AG09319 (cell line): ENCODE data around the gene MARCHF3.

Experiments
- DNase-seq: peaks from one replicate; pipeline ENCODE4 v3.0.0-alpha.2; 2010; ENCODE audit warnings: low read depth; ENCODE audit errors: extremely low read depth
- TF ChIP-seq, protein P1 (sequence below): IDR thresholded peaks from 2 replicates; pipeline ENCODE4 v1.5.1; 2011; ENCODE audit warnings: low read depth, mild to moderate bottlenecking, inconsistent platforms, low read length, moderate library complexity

Gene MARCHF3

DNA sequence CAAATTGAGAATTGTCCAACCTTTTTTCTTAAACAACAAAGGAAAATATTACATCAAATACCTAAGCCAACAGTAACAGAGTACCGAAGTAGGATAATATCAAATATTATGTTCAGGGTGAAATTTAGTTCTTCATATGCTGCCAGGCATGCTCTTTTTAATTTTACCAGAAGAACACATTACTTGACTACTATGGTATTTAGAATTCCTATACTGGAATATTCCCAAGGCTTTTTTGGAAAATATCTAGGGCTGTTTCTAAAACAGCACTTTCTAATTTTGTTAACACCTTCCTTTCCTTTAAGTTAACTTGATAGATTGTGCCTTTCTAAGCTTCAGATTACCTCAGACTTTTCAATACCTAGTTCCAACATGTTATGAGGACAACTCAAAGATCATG lies 48.7 kb downstream of the MARCHF3 start:
- no peak for DNase-seq
- TF ChIP-seq, protein P1, sequence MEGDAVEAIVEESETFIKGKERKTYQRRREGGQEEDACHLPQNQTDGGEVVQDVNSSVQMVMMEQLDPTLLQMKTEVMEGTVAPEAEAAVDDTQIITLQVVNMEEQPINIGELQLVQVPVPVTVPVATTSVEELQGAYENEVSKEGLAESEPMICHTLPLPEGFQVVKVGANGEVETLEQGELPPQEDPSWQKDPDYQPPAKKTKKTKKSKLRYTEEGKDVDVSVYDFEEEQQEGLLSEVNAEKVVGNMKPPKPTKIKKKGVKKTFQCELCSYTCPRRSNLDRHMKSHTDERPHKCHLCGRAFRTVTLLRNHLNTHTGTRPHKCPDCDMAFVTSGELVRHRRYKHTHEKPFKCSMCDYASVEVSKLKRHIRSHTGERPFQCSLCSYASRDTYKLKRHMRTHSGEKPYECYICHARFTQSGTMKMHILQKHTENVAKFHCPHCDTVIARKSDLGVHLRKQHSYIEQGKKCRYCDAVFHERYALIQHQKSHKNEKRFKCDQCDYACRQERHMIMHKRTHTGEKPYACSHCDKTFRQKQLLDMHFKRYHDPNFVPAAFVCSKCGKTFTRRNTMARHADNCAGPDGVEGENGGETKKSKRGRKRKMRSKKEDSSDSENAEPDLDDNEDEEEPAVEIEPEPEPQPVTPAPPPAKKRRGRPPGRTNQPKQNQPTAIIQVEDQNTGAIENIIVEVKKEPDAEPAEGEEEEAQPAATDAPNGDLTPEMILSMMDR = no peak

GRCh38 chr5:126981222-126981621 lies 49.1 kb downstream of the MARCHF3 start:
- no peak for DNase-seq
- TF ChIP-seq, protein P1 = no peak

- no peak for DNase-seq
Measured at GRCh38 chr5:126978258-126978657, 52.1 kb downstream of the MARCHF3 start.

DNA sequence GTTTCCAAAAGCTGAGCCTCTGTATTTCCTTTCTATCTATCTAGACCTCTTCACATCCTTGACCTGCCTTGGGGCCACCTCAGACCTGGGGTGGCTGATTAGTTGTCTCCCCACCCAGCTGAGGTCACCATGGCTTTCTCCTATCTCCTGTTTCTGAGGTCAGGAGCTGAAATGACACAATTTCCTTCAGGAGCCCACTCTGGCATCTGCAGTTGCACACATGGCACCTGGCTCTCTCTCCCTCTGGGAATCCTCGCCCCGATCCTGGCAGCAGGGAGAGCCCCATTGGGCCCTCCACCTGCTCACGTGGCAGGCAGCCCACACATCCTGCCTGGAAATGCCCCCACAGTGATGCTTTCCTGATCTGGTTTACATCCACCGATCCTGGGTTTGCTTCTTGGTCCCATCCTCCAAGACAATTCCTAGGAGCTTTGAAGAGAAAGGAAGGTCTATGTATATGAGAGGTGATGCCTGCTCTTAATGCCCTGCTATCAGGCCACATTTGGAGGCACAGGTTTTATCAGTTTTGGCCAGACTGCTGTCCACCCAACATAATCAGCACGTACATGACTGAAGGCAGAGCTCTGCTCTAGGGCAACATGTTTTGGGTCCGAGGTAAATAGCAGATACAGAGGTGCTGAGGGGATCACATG lies 53.7 kb downstream of the MARCHF3 start:
- no peak for DNase-seq
- TF ChIP-seq, protein P1 = no peak

More at GRCh38 chr5:126978258-126978657, 52.1 kb downstream of the MARCHF3 start:
- TF ChIP-seq, protein P1 = no peak

GRCh38 chr5:126975796-126976195 lies 54.6 kb downstream of the MARCHF3 start:
- TF ChIP-seq, protein P1 = no peak
- no peak for DNase-seq

DNA sequence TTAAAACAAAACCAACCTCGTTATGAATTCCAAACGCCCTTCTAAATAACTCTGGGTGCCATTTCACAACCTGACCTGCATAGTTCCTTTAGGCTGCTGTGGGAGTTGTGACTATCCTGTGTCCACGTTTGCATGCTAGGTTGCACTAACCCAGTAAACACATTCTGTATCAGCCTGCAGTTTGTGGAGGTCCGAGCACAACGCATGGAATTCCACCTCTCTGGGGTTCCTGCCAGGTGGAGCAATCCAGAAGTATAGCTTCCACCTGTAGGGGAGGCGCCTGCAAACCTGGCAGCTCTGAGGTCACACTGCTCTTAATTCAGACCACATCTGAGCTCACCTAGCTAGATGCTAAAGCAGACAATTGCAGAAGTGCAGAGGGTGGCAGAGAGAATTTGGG lies 57.2 kb downstream of the MARCHF3 start:
- TF ChIP-seq, protein P1 = no peak
- DNase-seq = no peak

DNA sequence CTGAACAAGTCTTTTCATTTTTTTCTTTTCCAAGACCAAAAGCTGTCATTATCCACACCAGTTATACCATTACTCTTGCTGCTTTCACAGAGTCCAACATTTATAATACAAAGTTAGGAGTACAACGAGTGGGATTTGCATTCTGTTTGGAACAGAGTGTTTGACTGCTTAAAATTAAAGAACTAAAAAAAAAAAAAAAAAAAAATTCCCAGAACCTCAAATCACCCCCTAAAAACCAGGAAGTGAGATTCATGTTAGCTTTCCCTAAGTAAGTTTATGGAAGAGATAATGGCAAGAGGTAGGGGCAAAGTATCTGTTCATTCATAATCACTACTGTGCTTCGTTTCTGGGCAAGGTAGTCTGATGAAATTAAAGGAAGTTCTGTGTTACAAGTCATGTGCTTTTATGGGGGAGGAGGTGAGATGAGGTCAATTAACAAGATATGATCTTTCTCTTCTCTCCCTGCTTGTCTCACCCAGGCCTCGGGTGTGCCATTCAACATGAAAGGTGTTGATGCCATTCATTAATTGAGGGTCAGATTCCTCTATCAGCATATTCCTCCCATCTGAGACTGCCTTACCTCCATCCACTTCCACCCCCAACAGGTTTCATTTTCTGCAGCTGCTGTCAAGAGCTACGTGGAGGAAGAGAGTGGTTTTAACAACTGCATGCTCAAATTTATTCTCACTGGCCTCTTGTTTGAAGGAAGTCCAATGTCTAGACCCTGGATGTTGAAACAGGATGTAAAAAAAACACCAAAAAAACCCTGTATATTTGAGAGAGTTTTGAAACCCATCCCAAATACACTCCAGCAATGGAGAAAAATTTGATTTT lies 58.1 kb downstream of the MARCHF3 start:
- no peak for DNase-seq
- TF ChIP-seq, protein P1 = no peak
